ENCODE results near the gene ZNF143.

Gene ZNF143

GRCh38 chr11:9473408-9473807, 12.6 kb downstream of the ZNF143 start:
- no peak overlapping the region for H3K4me3 ChIP-seq (ENCODE audit: control insufficient read depth, low read depth, low read length)
- DNase-seq (ENCODE audit: low read depth): no peak
- TF ChIP-seq CTCF (conservative IDR thresholded peaks at IDR 0.05; ENCODE audit: control insufficient read depth, insufficient read depth, low read depth, low read length): no peak

GRCh38 chr11:9479899-9480298, 19.1 kb downstream of the ZNF143 start:
- no peak for DNase-seq (ENCODE audit: low read depth)
- TF ChIP-seq CTCF (conservative IDR thresholded peaks at IDR 0.05; ENCODE audit: control insufficient read depth, insufficient read depth, low read depth, low read length): no peak
- H3K4me3 ChIP-seq (ENCODE audit: control insufficient read depth, low read depth, low read length): no peak overlapping the region

GRCh38 chr11:9489080-9489765, 28.4 kb downstream of the ZNF143 start:
- no peak overlapping the region for H3K4me3 ChIP-seq (ENCODE audit: control insufficient read depth, low read depth, low read length)
- DNase-seq (ENCODE audit: low read depth): peak; percentile 55
- TF ChIP-seq CTCF (conservative IDR thresholded peaks at IDR 0.05; ENCODE audit: control insufficient read depth, insufficient read depth, low read depth, low read length): no peak

GRCh38 chr11:9490376-9490775, 29.6 kb downstream of the ZNF143 start:
- DNase-seq (ENCODE audit: low read depth): no peak
- no peak for TF ChIP-seq CTCF (conservative IDR thresholded peaks at IDR 0.05; ENCODE audit: control insufficient read depth, insufficient read depth, low read depth, low read length)
- H3K4me3 ChIP-seq (ENCODE audit: control insufficient read depth, low read depth, low read length): no peak overlapping the region

- TF ChIP-seq CTCF (conservative IDR thresholded peaks at IDR 0.05; ENCODE audit: control insufficient read depth, insufficient read depth, low read depth, low read length): no peak
- H3K4me3 ChIP-seq (ENCODE audit: control insufficient read depth, low read depth, low read length): no peak overlapping the region
- peak; percentile 9 for DNase-seq (ENCODE audit: low read depth)
Measured at GRCh38 chr11:9493492-9493891, 32.7 kb downstream of the ZNF143 start.

- no peak for TF ChIP-seq CTCF (conservative IDR thresholded peaks at IDR 0.05; ENCODE audit: control insufficient read depth, insufficient read depth, low read depth, low read length)
- no peak for DNase-seq (ENCODE audit: low read depth)
- no peak overlapping the region for H3K4me3 ChIP-seq (ENCODE audit: control insufficient read depth, low read depth, low read length)
Measured at GRCh38 chr11:9494316-9494715, 33.5 kb downstream of the ZNF143 start.

All from fibroblast of mammary gland (primary cell).